Mucosa of rectum (tissue), 2 donors: ENCODE data around the gene MSANTD1.

ENCODE experiments used
- H3K27ac ChIP-seq, 2 donors: one replicate each; pipeline ENCODE4 v1.7.0; 2013; ENCODE audit warnings: inconsistent platforms in 2 of 2, low read depth in 2 of 2, low read length in 2 of 2
- H3K27me3 ChIP-seq, 2 donors: one replicate each; pipeline ENCODE4 v1.7.0; 2013; ENCODE audit warnings: low read length in 2 of 2; ENCODE audit not compliant: control insufficient read depth in 2 of 2, insufficient read depth in 2 of 2
- H3K36me3 ChIP-seq, 2 donors: one replicate each; pipeline ENCODE4 v1.7.0; 2013; ENCODE audit warnings: low read length in 2 of 2; ENCODE audit not compliant: control insufficient read depth in 2 of 2, insufficient read depth in 2 of 2
- H3K4me1 ChIP-seq, 2 donors: one replicate each; pipeline ENCODE4 v1.7.0; 2013; ENCODE audit warnings: low read length in 2 of 2, mild to moderate bottlenecking in 1 of 2; ENCODE audit not compliant: control insufficient read depth in 2 of 2, insufficient read depth in 2 of 2
- H3K4me3 ChIP-seq, 2 donors: one replicate each; pipeline ENCODE4 v1.7.0; 2013; ENCODE audit warnings: low read length in 2 of 2
- H3K9ac ChIP-seq, 2 donors: one replicate each; pipeline ENCODE4 v1.7.0; 2013; ENCODE audit warnings: low read length in 2 of 2, low read depth in 1 of 2, mild to moderate bottlenecking in 1 of 2
- H3K9me3 ChIP-seq, 2 donors: one replicate each; pipeline ENCODE4 v1.7.0; 2013; ENCODE audit warnings: low read length in 2 of 2; ENCODE audit not compliant: control insufficient read depth in 2 of 2
- donor health status: healthy.
- donor health status: Normal muscosa, but diverticular disease.

MSANTD1 gene

GRCh38 chr4:3254302-3255131, 5.6 kb downstream of the MSANTD1 start:
- H3K27ac ChIP-seq: no peak overlapping the region
- H3K36me3 ChIP-seq: no peaks in the 10 kb centered on the region
- H3K4me1 ChIP-seq: no peaks in the 10 kb centered on the region
- H3K9ac ChIP-seq: no peak overlapping the region
- no peaks in the 10 kb centered on the region for H3K9me3 ChIP-seq
- H3K27me3 ChIP-seq: no peaks in the 10 kb centered on the region
- H3K4me3 ChIP-seq: no peak overlapping the region

DNA sequence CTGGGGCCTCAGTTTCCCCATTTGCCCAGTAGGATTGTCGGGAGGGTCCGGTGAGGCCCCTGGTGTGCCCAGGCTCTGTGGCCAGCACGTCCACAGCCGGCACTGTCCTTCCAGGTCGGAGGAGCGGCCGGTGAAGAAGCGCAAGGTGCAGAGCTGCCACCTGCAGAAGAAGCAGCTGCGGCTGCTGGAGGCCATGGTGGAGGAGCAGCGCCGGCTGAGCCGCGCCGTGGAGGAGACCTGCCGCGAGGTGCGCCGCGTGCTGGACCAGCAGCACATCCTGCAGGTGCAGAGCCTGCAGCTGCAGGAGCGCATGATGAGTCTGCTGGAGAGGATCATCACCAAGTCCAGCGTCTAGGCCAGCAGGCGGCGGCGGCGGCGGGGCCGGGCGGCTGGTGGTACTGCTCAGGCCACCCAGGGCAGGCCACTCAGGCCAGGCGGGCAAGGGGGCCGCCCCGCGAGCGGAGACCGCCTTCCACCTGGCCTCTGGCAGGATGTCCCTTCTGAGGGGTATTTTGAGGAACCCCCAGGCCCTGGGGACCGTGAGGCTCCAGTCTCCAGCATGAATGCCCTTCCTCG, 6.7 kb downstream of the MSANTD1 start:
- Histone ChIP-seq H3K36me3 (no peaks in the 10 kb centered on the region), H3K27ac (no peak overlapping the region), H3K27me3 (no peaks in the 10 kb centered on the region), H3K4me1 (no peaks in the 10 kb centered on the region), H3K9ac (no peak overlapping the region), H3K9me3 (no peaks in the 10 kb centered on the region), H3K4me3 (no peak overlapping the region)

- H3K36me3 ChIP-seq: no peaks in the 10 kb centered on the region
- no peaks in the 10 kb centered on the region for H3K4me1 ChIP-seq
- no peak overlapping the region for H3K27ac ChIP-seq
- H3K9ac ChIP-seq: no peak overlapping the region
- no peaks in the 10 kb centered on the region for H3K27me3 ChIP-seq
- no peak overlapping the region for H3K4me3 ChIP-seq
- no peaks in the 10 kb centered on the region for H3K9me3 ChIP-seq
Observed at GRCh38 chr4:3256230-3257102, 7.5 kb downstream of the MSANTD1 start.

GRCh38 chr4:3257103-3257555, 8.2 kb downstream of the MSANTD1 start:
- no peaks in the 10 kb centered on the region for H3K27me3 ChIP-seq
- no peaks in the 10 kb centered on the region for H3K9me3 ChIP-seq
- no peaks in the 10 kb centered on the region for H3K4me1 ChIP-seq
- no peak overlapping the region for H3K9ac ChIP-seq
- H3K36me3 ChIP-seq: no peaks in the 10 kb centered on the region
- H3K27ac ChIP-seq: no peak overlapping the region
- H3K4me3 ChIP-seq: no peak overlapping the region

DNA sequence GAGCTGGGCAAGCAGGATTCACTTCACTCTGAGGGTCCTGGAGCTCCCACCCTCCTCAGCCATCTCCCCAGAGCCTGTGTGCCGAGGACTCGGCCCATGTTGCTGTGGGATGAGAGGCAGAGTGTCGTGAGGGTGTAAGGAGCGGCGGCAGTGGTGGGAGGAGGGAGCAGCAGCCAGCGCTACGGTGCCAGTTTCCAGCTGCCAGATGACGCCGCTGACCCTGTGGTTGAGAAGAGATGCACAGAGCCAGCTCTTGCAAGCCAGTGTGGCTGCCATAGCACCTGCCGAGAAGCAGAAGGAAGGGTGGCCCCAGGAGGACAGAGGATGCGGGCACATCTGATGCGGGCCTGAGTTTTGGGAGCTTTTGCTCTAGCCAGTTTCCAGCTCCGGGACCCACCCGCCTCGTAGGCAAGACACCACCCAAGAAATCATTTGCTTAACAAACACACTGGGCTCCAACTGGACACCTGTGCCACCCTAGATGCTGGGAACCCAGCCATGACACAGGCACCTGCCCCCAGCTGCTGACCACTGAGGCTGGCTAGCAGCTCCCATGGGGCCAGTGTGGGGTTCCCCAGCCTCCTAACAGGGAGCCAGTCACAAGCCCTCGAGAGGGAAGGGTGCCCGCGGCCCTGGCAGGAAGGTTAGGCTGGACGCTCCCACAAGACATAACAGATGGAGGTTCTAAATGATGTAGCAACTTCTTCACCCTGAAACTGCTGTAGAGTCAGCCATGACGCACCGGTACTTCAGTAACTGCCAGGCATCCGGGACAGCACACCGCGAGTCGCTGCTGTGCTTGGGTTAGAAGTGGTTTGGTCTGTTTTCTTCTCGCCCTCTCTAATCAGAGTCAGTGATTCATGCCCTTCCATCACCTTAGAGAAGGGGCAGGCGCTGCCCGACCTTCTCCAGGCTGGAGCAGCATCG, 8.9 kb downstream of the MSANTD1 start:
- H3K9ac ChIP-seq: no peak overlapping the region
- H3K27me3 ChIP-seq: no peaks in the 10 kb centered on the region
- no peak overlapping the region for H3K4me3 ChIP-seq
- H3K27ac ChIP-seq: no peak overlapping the region
- H3K9me3 ChIP-seq: no peaks in the 10 kb centered on the region
- H3K4me1 ChIP-seq: no peaks in the 10 kb centered on the region
- H3K36me3 ChIP-seq: no peaks in the 10 kb centered on the region

GRCh38 chr4:3261411-3262207, 12.7 kb downstream of the MSANTD1 start:
- Histone ChIP-seq H3K27ac (no peak overlapping the region), H3K27me3 (no peaks in the 10 kb centered on the region), H3K9ac (no peak overlapping the region), H3K4me3 (no peak overlapping the region), H3K4me1 (no peaks in the 10 kb centered on the region), H3K36me3 (no peaks in the 10 kb centered on the region), H3K9me3 (no peaks in the 10 kb centered on the region)

GRCh38 chr4:3262208-3263052, 13.5 kb downstream of the MSANTD1 start:
- Histone ChIP-seq H3K4me3 (no peak overlapping the region), H3K27me3 (no peaks in the 10 kb centered on the region), H3K27ac (no peak overlapping the region), H3K9ac (no peak overlapping the region), H3K4me1 (no peaks in the 10 kb centered on the region), H3K36me3 (no peaks in the 10 kb centered on the region), H3K9me3 (no peaks in the 10 kb centered on the region)

GRCh38 chr4:3263053-3263875, 14.3 kb downstream of the MSANTD1 start:
- H3K9me3 ChIP-seq: no peaks in the 10 kb centered on the region

More at GRCh38 chr4:3263053-3263875, 14.3 kb downstream of the MSANTD1 start:
- no peaks in the 10 kb centered on the region for H3K36me3 ChIP-seq
- H3K4me1 ChIP-seq: no peaks in the 10 kb centered on the region
- no peak overlapping the region for H3K27ac ChIP-seq
- no peak overlapping the region for H3K4me3 ChIP-seq
- no peaks in the 10 kb centered on the region for H3K27me3 ChIP-seq
- H3K9ac ChIP-seq: no peak overlapping the region
